HUES64 (cell line): ENCODE data around the gene SSC4D.
"Not testable (repeated sequence)": the region's sequence is repeated elsewhere in the genome, so short reads cannot be mapped to it uniquely, and the experiment has no call there.

ENCODE experiments used
- H3K27ac ChIP-seq: 2 replicates; pipeline ENCODE4 v1.7.0; 2013; ENCODE audit warnings: low read depth, low read length, inconsistent platforms
- H3K27me3 ChIP-seq: 2 replicates; pipeline ENCODE4 v1.6.1; 2013; ENCODE audit warnings: mild to moderate bottlenecking, low read length; ENCODE audit not compliant: insufficient read depth
- H3K36me3 ChIP-seq: 2 replicates; pipeline ENCODE4 v1.6.1; 2013; ENCODE audit warnings: mild to moderate bottlenecking, low read length; ENCODE audit not compliant: insufficient read depth
- H3K4me1 ChIP-seq: 2 replicates; pipeline ENCODE4 v1.6.1; 2013; ENCODE audit warnings: mild to moderate bottlenecking, low read length, moderate library complexity; ENCODE audit not compliant: insufficient read depth
- H3K4me3 ChIP-seq: 2 replicates; pipeline ENCODE4 v1.5.1; 2013; ENCODE audit warnings: mild to moderate bottlenecking, low read length, moderate library complexity
- H3K9ac ChIP-seq: 2 replicates; pipeline ENCODE4 v1.6.1; 2013; ENCODE audit warnings: mild to moderate bottlenecking, low read depth, low read length
- H3K9me3 ChIP-seq: 2 replicates; pipeline ENCODE4 v1.6.1; 2013; ENCODE audit warnings: low read depth, low read length; ENCODE audit not compliant: insufficient read depth
- WGBS: fragments of 150-250, 120-280 bp; methylation state at CpG from one replicate; pipeline ENCODE4 v1.1.7; 2013; ENCODE audit warnings: missing lambda C conversion rate; 5-methylcytosine and 5-hydroxymethylcytosine counted together

SSC4D gene

DNA sequence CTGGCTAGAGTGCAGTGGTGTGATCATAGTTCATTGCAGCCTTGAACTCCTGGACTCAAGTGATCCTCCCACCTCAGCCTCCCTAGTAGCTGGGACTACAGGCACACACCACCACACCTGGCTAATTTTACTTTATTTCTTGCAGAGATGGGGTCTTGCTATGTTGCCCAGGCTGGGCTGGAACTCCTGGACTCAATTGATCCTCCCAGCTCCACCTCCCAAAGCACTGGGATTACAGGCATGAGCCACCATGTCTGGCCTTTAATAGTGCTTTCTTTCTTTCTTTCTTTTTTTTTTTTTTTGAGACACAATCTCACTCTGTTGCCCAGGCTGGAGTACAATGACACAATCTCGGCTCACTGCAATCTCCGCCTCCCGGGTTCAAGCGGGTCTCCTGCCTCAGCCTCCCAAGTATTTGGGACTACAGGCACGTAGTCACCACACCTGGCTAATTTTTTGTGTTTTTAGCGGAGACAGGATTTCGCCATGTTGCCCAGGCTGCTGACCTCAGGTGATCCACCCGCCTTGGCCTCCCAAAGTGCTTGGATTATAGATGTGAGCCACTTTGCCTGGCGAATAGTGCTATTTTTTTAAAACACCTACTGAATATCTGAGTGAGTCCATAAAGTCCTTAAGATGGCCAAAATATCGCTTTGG, 8.3 kb upstream of the SSC4D start:
- not testable (repeated sequence) for H3K9ac ChIP-seq, H3K27ac ChIP-seq, H3K4me1 ChIP-seq, H3K4me3 ChIP-seq, H3K27me3 ChIP-seq, H3K9me3 ChIP-seq, H3K36me3 ChIP-seq
- WGBS = 95% methylated on average over 10 of the region's 10 CpGs

DNA sequence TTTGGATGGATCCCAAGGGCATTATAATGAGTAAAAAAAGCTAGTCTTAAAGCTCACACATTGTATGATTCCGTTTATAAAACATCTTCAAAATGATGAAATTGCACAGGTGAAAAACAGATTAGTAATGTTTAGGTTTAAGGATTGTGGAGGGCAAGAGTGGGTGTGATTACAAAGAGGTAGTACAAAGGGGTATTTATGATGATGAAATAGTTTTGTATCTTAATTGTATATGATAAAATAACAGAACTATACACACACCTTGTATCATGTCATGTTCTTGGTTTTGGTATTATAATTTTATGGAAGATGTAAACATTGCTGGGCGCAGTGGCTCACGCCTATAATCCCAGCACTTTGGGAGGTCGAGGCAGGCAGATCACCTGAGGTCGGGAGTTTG, 2.8 kb upstream of the SSC4D start:
- H3K27me3 ChIP-seq = no peaks in the 10 kb centered on the region
- H3K36me3 ChIP-seq = no peaks in the 10 kb centered on the region
- 98% methylated on average over 5 of the region's 5 CpGs for WGBS
- no peak overlapping the region for H3K4me3 ChIP-seq
- peaks cover 4% of the 10 kb centered on the region; the same call in 1 of the 2 replicates for H3K4me1 ChIP-seq
- H3K9me3 ChIP-seq = no peaks in the 10 kb centered on the region
- H3K9ac ChIP-seq = no peak overlapping the region
- H3K27ac ChIP-seq = no peak overlapping the region

DNA sequence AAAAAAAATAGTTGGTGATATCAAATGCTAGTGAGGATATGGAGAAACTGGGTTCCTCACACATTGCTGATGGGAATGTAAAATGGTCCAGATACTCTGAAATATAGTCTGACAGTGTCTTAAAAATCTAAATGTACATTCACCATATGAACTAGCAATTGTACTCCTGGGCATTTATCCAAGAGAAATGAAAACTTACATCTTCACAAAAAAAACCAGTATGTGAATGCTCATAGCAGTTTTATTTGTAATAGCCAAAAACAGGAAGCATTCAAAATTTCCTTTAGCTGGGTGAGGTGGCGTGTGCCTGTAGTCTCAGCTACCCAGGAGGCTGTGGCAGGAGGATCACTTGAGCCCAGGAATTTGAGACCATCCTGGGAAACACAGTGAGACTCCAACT, 2.1 kb upstream of the SSC4D start:
- Histone ChIP-seq H3K9me3 (no peaks in the 10 kb centered on the region), H3K4me1 (peaks cover 4% of the 10 kb centered on the region; the same call in 1 of the 2 replicates), H3K27ac (no peak overlapping the region), H3K9ac (no peak overlapping the region), H3K4me3 (no peak overlapping the region), H3K36me3 (no peaks in the 10 kb centered on the region), H3K27me3 (no peaks in the 10 kb centered on the region)
- WGBS = 97% methylated on average over 1 of the region's 1 CpG

DNA sequence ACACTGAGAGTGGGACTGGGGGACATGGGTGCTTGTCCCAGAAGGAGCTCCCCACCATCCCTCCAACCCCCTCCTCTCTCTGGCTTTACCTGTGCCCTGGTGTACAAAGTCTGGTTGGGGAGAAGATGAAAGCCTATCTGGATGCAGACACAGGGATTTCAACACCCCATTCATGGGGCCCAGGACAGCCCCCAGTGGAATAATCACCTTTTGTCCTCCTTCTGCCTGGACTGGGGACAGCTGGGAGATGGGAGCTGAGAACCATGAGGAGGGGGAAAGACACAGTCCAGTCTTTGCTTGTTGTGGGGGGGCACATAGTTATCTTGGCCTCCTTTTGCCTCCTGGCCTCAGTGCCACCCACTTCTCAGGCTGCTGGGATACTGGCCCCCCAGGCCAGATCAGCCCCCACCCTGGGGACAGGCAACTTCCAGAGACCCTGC, 1.4 kb downstream of the SSC4D start:
- Histone ChIP-seq H3K27ac (no peak overlapping the region), H3K9ac (no peak overlapping the region), H3K36me3 (no peaks in the 10 kb centered on the region), H3K27me3 (no peaks in the 10 kb centered on the region), H3K9me3 (no peaks in the 10 kb centered on the region), H3K4me1 (peaks cover 4% of the 10 kb centered on the region; the same call in 1 of the 2 replicates), H3K4me3 (no peak overlapping the region)

DNA sequence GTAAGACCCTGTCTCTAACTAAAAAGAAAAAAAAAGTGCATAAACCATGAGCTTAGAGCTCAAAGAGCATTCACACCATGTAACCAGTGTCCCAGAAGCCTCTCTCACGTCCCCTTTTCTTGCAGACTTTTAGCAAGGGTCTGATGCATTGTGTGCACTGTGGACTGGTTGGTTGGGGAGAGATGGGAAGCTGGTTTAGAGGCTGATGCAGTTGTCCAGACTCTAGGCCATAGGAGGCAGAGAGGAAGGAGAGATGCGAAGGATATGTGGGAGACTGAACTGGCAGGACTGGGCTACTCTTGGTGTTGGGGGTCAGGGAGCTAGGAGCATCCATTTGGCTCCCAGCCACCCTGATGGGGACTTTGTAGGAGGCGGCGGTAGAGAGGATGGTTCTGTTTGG, 1.8 kb downstream of the SSC4D start:
- no peaks in the 10 kb centered on the region for H3K27me3 ChIP-seq
- peaks cover 4% of the 10 kb centered on the region; the same call in 1 of the 2 replicates for H3K4me1 ChIP-seq
- no peaks in the 10 kb centered on the region for H3K36me3 ChIP-seq
- no peak overlapping the region for H3K9ac ChIP-seq
- 82% methylated on average over 4 of the region's 4 CpGs for whole genome bisulfite sequencing
- H3K9me3 ChIP-seq = no peaks in the 10 kb centered on the region
- no peak overlapping the region for H3K4me3 ChIP-seq
- no peak overlapping the region for H3K27ac ChIP-seq

DNA sequence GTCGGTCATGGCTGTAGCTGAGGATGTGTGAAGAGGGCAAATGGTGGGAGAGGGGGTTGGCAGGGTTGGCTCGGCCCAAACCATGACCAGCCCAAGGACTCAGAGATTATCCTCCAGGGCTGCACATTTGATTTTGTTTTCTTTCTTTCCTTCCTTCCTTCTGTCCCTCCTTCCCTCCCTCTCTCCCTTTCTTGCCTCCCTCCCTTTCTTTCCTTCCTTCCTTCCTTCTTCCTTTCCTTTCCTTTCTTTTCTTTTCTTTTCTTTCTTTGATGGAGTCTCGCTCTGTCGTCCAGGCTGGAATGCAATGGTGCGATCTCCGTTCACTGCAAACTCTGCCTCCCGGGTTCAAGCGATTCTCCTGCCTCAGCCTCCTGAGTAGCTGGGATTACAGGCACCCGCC, 3.8 kb downstream of the SSC4D start:
- Histone ChIP-seq H3K4me1 (peaks cover 4% of the 10 kb centered on the region; the same call in 1 of the 2 replicates), H3K27ac (no peak overlapping the region), H3K9me3 (no peaks in the 10 kb centered on the region), H3K36me3 (no peaks in the 10 kb centered on the region), H3K4me3 (no peak overlapping the region), H3K9ac (no peak overlapping the region), H3K27me3 (no peaks in the 10 kb centered on the region)
- 95% methylated on average over 9 of the region's 9 CpGs for WGBS

DNA sequence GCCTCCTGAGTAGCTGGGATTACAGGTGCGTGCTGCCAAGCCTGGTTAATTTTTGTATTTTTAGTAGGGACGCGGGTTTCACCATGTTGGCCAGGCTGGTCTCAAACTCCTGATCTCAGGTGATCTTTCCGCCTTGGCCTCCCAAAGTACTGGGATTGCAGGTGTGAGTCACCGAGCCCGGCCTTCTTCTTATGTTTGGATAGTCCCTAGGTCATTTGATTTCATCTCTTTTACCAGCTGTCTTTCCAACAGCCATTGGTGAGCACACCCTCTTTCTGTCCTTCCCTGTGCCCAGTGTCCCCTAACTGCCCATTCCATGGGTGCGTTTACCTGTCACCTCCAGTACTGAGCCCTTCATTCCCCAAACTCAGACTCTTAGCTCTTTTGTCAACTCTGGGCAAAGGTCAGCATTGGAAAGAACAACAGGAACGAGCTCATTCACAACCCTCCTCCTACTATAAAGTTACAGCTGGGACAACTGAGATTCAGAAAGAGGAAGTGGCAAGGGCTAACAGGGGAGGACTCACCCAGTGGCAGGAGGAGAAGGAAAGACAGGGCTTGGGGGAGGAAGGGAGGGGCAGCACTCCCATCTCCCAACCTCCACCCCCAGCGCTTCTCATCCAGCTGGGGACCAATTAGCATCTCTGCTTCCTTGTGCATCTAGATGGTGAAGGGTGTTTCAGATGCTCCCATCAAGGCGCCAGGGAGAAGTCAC, 5.6 kb downstream of the SSC4D start:
- Histone ChIP-seq H3K27me3 (no peaks in the 10 kb centered on the region), H3K4me3 (no peak overlapping the region), H3K27ac (no peak overlapping the region), H3K4me1 (no peaks in the 10 kb centered on the region), H3K36me3 (no peaks in the 10 kb centered on the region), H3K9me3 (no peaks in the 10 kb centered on the region), H3K9ac (no peak overlapping the region)
- 91% methylated on average over 9 of the region's 10 CpGs for WGBS

DNA sequence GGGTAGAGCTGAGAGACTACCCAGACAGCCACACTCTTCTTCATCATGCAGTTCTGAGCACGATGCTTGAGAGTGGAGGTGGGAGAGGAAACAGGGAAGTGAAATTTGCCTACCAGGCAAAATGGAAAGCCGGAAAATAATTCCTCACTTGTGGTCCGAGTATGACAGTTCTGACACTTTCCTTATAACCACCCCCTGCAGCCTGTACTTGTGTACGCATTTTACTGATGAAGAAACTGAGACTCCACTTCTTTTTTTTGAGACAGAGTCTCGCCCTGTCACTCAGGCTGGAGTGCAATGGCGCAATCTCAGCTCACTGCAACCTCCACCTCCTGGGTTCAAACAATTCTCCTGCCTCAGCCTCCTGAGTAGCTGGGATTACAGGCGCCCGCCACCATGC, 6.4 kb downstream of the SSC4D start:
- WGBS = 92% methylated on average over 7 of the region's 8 CpGs

DNA sequence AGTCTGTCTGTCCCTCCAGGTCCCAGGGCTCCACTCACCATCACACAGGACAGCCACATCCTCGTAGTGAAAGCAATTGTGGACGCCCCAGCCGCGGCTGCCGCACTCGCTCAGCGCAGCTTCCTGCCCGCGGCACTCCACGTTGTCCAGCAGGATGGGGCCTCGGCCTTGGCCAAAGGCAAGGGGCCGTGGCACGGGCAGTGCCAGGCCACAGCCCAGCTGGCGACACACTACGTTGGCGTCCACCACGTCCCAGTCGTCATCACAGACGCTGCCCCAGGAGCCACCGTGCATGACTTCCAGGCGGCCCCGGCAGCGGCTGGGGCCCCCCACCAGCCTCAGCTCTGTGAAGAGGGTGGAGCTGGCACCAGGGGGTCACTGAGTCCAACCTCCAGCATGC, 9.2 kb downstream of the SSC4D start:
- Histone ChIP-seq H3K4me3 (no peak overlapping the region), H3K27ac (no peak overlapping the region), H3K4me1 (peaks cover 8% of the 10 kb centered on the region; the same call in 1 of the 2 replicates), H3K36me3 (no peaks in the 10 kb centered on the region), H3K27me3 (no peaks in the 10 kb centered on the region), H3K9ac (no peak overlapping the region), H3K9me3 (no peaks in the 10 kb centered on the region)
- WGBS = 94% methylated on average over 23 of the region's 23 CpGs

More for the DNA sequence above, 6.4 kb downstream of the SSC4D start:
- H3K9ac ChIP-seq, H3K4me3 ChIP-seq, H3K27me3 ChIP-seq, H3K27ac ChIP-seq, H3K36me3 ChIP-seq, H3K9me3 ChIP-seq, H3K4me1 ChIP-seq: not testable (repeated sequence)

DNA sequence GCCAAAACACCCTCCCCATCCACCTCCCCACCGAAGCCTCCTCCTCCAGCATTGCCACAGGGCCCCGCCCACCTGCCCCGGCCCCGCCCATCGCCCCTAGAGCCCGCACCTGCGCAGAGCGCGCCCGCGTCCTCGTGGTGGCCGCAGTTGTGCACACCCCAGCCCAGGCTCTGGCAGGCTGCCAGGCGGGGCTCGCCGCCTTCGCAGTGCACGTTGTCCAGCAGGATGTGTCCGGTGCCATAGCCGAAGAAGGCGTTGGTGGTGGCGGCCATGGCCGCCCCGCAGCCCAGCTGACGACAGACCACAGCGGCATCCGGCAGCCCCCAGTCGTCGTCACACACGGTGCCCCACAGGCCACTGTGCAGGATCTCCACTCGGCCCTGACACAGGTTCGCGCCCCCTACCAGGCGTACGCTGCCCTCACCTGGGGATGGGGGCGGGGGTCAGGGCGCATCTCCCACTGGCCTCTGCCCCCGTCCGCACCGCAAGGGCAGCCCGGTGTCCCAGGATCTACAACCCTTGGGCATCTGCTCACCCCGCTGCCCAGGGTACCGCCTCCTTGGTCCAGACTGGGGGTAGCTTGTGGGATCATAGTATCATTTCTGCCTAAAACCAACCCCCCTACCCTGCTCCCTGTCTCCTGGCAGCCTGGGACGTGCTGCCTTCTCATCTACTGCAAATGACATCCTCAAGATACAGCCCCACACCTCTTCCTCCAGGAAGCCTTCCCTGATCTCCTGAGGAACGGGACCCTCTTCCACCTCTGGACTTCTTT, 11.9 kb downstream of the SSC4D start:
- Histone ChIP-seq H3K27ac (no peak overlapping the region), H3K4me3 (no peak overlapping the region), H3K9me3 (no peaks in the 10 kb centered on the region), H3K9ac (no peak overlapping the region), H3K36me3 (no peaks in the 10 kb centered on the region), H3K27me3 (no peaks in the 10 kb centered on the region), H3K4me1 (peaks cover 11% of the 10 kb centered on the region; the same call in 1 of the 2 replicates)
- WGBS = 82% methylated on average over 45 of the region's 45 CpGs

DNA sequence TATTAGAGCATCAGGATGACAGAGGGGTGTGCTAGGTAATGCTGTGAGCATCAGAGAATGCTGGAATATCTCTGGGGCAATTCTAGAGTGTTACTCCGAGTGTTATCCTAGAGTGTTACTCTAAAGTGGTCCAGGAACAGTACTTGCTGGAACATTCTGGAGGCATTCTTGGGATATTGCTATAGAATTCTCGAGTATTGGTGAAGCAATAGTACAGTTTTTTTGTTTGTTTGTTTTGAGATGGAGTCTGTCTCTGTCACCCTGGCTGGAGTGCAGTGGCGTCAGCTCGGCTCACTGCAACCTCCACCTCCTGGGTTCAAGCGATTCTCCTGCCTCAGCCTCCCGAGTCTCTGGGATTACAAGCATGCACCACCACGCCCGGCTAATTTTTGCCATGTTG, 12.6 kb downstream of the SSC4D start:
- Histone ChIP-seq H3K27me3 (no peaks in the 10 kb centered on the region), H3K27ac (no peak overlapping the region), H3K9ac (no peak overlapping the region), H3K9me3 (no peaks in the 10 kb centered on the region), H3K4me3 (no peak overlapping the region), H3K4me1 (peaks cover 12% of the 10 kb centered on the region; the same call in 1 of the 2 replicates), H3K36me3 (no peaks in the 10 kb centered on the region)
- 90% methylated on average over 8 of the region's 8 CpGs for WGBS
